ENCODE results near the gene FLII.

GRCh38 chr17:18229254-18229653, 29.3 kb downstream of the FLII start:
- TF ChIP-seq CTCF (conservative IDR thresholded peaks at IDR 0.05; ENCODE audit: low read depth, low read length) (no peak), EZH2 (IDR thresholded peaks at IDR 0.05; ENCODE audit: borderline replicate concordance, low read depth, low read length, poor library complexity, severe bottlenecking) (no peak)

Data from A673 (cell line).